Breast epithelium (tissue), 3 donors: ENCODE measurements around the gene LUC7L3.

Experiments used
- CTCF ChIP-seq, 3 donors: fragments of 450-650 bp; IDR thresholded peaks; one replicate each; pipeline ENCODE4 v1.5.1; 2016 to 2017; ENCODE audit warnings: antibody characterized with exemption in 3 of 3, mild to moderate bottlenecking in 3 of 3, moderate library complexity in 3 of 3
- POLR2A ChIP-seq: fragments of 450-650 bp; IDR thresholded peaks from one replicate; pipeline ENCODE4 v1.6.1; 2016; ENCODE audit warnings: antibody characterized with exemption, mild to moderate bottlenecking, moderate library complexity
- POLR2AphosphoS5 ChIP-seq, 3 donors: sonication (generic); formaldehyde crosslinking; IDR thresholded peaks; one replicate each; pipeline ENCODE4 v1.6.1; 2017; ENCODE audit warnings: antibody characterized with exemption in 3 of 3

DNA sequence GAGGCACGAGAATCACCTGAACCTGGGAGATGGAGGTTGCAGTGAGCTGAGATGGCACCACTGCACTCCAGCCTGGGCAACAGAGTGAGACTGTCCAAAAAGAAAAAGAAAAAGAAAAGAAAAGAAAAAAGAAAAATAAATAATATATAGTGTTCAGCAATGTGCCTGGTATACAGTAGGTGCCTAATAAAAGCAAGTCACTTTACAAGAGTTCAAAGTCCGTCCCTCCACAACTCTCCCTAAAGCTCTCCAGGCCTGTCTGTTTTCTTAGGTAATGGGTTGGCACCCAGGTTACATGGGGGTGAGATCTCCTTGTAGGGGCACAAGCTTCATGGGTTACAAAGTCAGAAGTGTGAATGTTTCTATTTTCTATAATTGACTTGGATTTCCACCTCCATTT, 64.5 kb downstream of the LUC7L3 start:
- TF ChIP-seq CTCF (IDR thresholded peaks at IDR 0.05) (no peak), POLR2A (no peak), POLR2AphosphoS5 (IDR thresholded peaks at IDR 0.05) (no peak)
